IPS-15b (cell line): ENCODE data around the gene NLK.
"Not testable (repeated sequence)": the region's sequence is repeated elsewhere in the genome, so short reads cannot be mapped to it uniquely, and the experiment has no call there.

Experiments used
- H3K27me3 ChIP-seq: one replicate; pipeline ENCODE4 v1.6.1; 2013; ENCODE audit warnings: low read length; ENCODE audit not compliant: control insufficient read depth, insufficient read depth
- H3K36me3 ChIP-seq: one replicate; pipeline ENCODE4 v1.6.1; 2013; ENCODE audit warnings: low read length; ENCODE audit not compliant: control insufficient read depth, insufficient read depth
- H3K4me1 ChIP-seq: one replicate; pipeline ENCODE4 v1.6.1; 2013; ENCODE audit warnings: mild to moderate bottlenecking, low read length; ENCODE audit not compliant: control insufficient read depth, insufficient read depth
- H3K4me3 ChIP-seq: one replicate; pipeline ENCODE4 v1.5.1; 2013; ENCODE audit warnings: low read depth, low read length
- H3K9ac ChIP-seq: one replicate; pipeline ENCODE4 v1.6.1; 2013; ENCODE audit warnings: low read depth, mild to moderate bottlenecking, low read length
- H3K9me3 ChIP-seq: one replicate; pipeline ENCODE4 v1.6.1; 2013; ENCODE audit warnings: mild to moderate bottlenecking, low read length; ENCODE audit not compliant: control insufficient read depth, insufficient read depth

The NLK gene

GRCh38 chr17:28169621-28170349 is 127.3 kb downstream of the NLK start:
- no peaks in the 10 kb centered on the region for H3K27me3 ChIP-seq

GRCh38 chr17:28170771-28171170 is 128.3 kb downstream of the NLK start:
- H3K9ac ChIP-seq, result no peak overlapping the region
- no peaks in the 10 kb centered on the region for H3K27me3 ChIP-seq
- no peaks in the 10 kb centered on the region for H3K9me3 ChIP-seq
- no peak overlapping the region for H3K4me3 ChIP-seq
- peaks cover 28% of the 10 kb centered on the region for H3K4me1 ChIP-seq
- no peaks in the 10 kb centered on the region for H3K36me3 ChIP-seq

More at GRCh38 chr17:28169621-28170349, 127.3 kb downstream of the NLK start:
- Histone ChIP-seq H3K4me1 (peaks cover 28% of the 10 kb centered on the region), H3K9ac (no peak overlapping the region), H3K4me3 (no peak overlapping the region), H3K36me3 (no peaks in the 10 kb centered on the region), H3K9me3 (no peaks in the 10 kb centered on the region)

- no peaks in the 10 kb centered on the region for H3K27me3 ChIP-seq
- peaks cover 31% of the 10 kb centered on the region for H3K4me1 ChIP-seq
- H3K36me3 ChIP-seq, result no peaks in the 10 kb centered on the region
- no peak overlapping the region for H3K9ac ChIP-seq
- no peaks in the 10 kb centered on the region for H3K9me3 ChIP-seq
- H3K4me3 ChIP-seq, result no peak overlapping the region
These were observed 130.6 kb downstream of the NLK start for GRCh38 chr17:28173031-28173561.

GRCh38 chr17:28173801-28174200 is 131.3 kb downstream of the NLK start:
- no peaks in the 10 kb centered on the region for H3K9me3 ChIP-seq
- H3K4me3 ChIP-seq, result no peak overlapping the region
- peaks cover 31% of the 10 kb centered on the region for H3K4me1 ChIP-seq
- no peaks in the 10 kb centered on the region for H3K27me3 ChIP-seq
- no peaks in the 10 kb centered on the region for H3K36me3 ChIP-seq
- H3K9ac ChIP-seq, result no peak overlapping the region

GRCh38 chr17:28174352-28175046 is 132.0 kb downstream of the NLK start:
- H3K9ac ChIP-seq, result no peak overlapping the region
- peaks cover 31% of the 10 kb centered on the region for H3K4me1 ChIP-seq
- no peak overlapping the region for H3K4me3 ChIP-seq
- H3K9me3 ChIP-seq, result no peaks in the 10 kb centered on the region
- H3K36me3 ChIP-seq, result no peaks in the 10 kb centered on the region
- H3K27me3 ChIP-seq, result no peaks in the 10 kb centered on the region

GRCh38 chr17:28177351-28177750 is 134.9 kb downstream of the NLK start:
- H3K36me3 ChIP-seq, result no peaks in the 10 kb centered on the region
- H3K9me3 ChIP-seq, result no peaks in the 10 kb centered on the region
- H3K4me3 ChIP-seq, result no peak overlapping the region
- no peak overlapping the region for H3K9ac ChIP-seq
- H3K4me1 ChIP-seq, result peaks cover 23% of the 10 kb centered on the region
- H3K27me3 ChIP-seq, result no peaks in the 10 kb centered on the region

- peaks cover 11% of the 10 kb centered on the region for H3K4me1 ChIP-seq
- no peaks in the 10 kb centered on the region for H3K9me3 ChIP-seq
These were observed 136.3 kb downstream of the NLK start for GRCh38 chr17:28178800-28179199.

GRCh38 chr17:28180449-28180848 is 138.0 kb downstream of the NLK start:
- H3K9ac ChIP-seq, result no peak overlapping the region
- H3K4me1 ChIP-seq, result peaks cover 5% of the 10 kb centered on the region
- no peak overlapping the region for H3K4me3 ChIP-seq
- H3K36me3 ChIP-seq, result peaks cover under 1% of the 10 kb centered on the region
- H3K27me3 ChIP-seq, result no peaks in the 10 kb centered on the region
- H3K9me3 ChIP-seq, result no peaks in the 10 kb centered on the region

More at GRCh38 chr17:28178800-28179199, 136.3 kb downstream of the NLK start:
- H3K4me3 ChIP-seq, result no peak overlapping the region
- H3K27me3 ChIP-seq, result no peaks in the 10 kb centered on the region
- H3K36me3 ChIP-seq, result no peaks in the 10 kb centered on the region
- H3K9ac ChIP-seq, result no peak overlapping the region

GRCh38 chr17:28181568-28181967 is 139.1 kb downstream of the NLK start:
- Histone ChIP-seq H3K4me1 (peaks cover 5% of the 10 kb centered on the region), H3K9ac (no peak overlapping the region), H3K9me3 (no peaks in the 10 kb centered on the region), H3K36me3 (peaks cover 8% of the 10 kb centered on the region), H3K4me3 (no peak overlapping the region), H3K27me3 (no peaks in the 10 kb centered on the region)

GRCh38 chr17:28182559-28182958 is 140.1 kb downstream of the NLK start:
- Histone ChIP-seq H3K9me3 (no peaks in the 10 kb centered on the region), H3K27me3 (no peaks in the 10 kb centered on the region), H3K36me3 (peaks cover 8% of the 10 kb centered on the region), H3K4me3 (no peak overlapping the region), H3K4me1 (peaks cover 2% of the 10 kb centered on the region), H3K9ac (no peak overlapping the region)

- Histone ChIP-seq H3K9ac (no peak overlapping the region), H3K36me3 (peaks cover 8% of the 10 kb centered on the region), H3K27me3 (no peaks in the 10 kb centered on the region), H3K9me3 (no peaks in the 10 kb centered on the region), H3K4me1 (no peaks in the 10 kb centered on the region), H3K4me3 (no peak overlapping the region)
These were observed 143.2 kb downstream of the NLK start for GRCh38 chr17:28185658-28186057.

GRCh38 chr17:28186472-28186871 is 144.0 kb downstream of the NLK start:
- H3K27me3 ChIP-seq, H3K9ac ChIP-seq, H3K4me3 ChIP-seq, H3K36me3 ChIP-seq, H3K4me1 ChIP-seq, H3K9me3 ChIP-seq: not testable (repeated sequence)
